ENCODE results near the gene MYEOV.

MYEOV gene

GRCh38 chr11:69275178-69275577 is 18.8 kb upstream of the MYEOV start:
- no peak for TF ChIP-seq CTCF (conservative IDR thresholded peaks at IDR 0.05; ENCODE audit: control insufficient read depth, insufficient read depth, low read depth, low read length)
- H3K4me3 ChIP-seq (ENCODE audit: control insufficient read depth, low read depth, low read length): no peak overlapping the region
- no peak for DNase-seq (ENCODE audit: low read depth)

GRCh38 chr11:69276165-69276564 is 17.8 kb upstream of the MYEOV start:
- no peak for TF ChIP-seq CTCF (conservative IDR thresholded peaks at IDR 0.05; ENCODE audit: control insufficient read depth, insufficient read depth, low read depth, low read length)
- no peak for DNase-seq (ENCODE audit: low read depth)
- no peak overlapping the region for H3K4me3 ChIP-seq (ENCODE audit: control insufficient read depth, low read depth, low read length)

- TF ChIP-seq CTCF (conservative IDR thresholded peaks at IDR 0.05; ENCODE audit: control insufficient read depth, insufficient read depth, low read depth, low read length): no peak
- H3K4me3 ChIP-seq (ENCODE audit: control insufficient read depth, low read depth, low read length): no peak overlapping the region
- DNase-seq (ENCODE audit: low read depth): no peak
Observed at GRCh38 chr11:69277074-69277809, 16.7 kb upstream of the MYEOV start.

GRCh38 chr11:69278091-69278867 is 15.7 kb upstream of the MYEOV start:
- no peak for DNase-seq (ENCODE audit: low read depth)
- TF ChIP-seq CTCF (conservative IDR thresholded peaks at IDR 0.05; ENCODE audit: control insufficient read depth, insufficient read depth, low read depth, low read length): no peak
- H3K4me3 ChIP-seq (ENCODE audit: control insufficient read depth, low read depth, low read length): no peak overlapping the region

- peak; percentile 74 for DNase-seq (ENCODE audit: low read depth)
- no peak overlapping the region for H3K4me3 ChIP-seq (ENCODE audit: control insufficient read depth, low read depth, low read length)
- no peak for TF ChIP-seq CTCF (conservative IDR thresholded peaks at IDR 0.05; ENCODE audit: control insufficient read depth, insufficient read depth, low read depth, low read length)
Observed at GRCh38 chr11:69280451-69280850, 13.5 kb upstream of the MYEOV start.

- TF ChIP-seq CTCF (conservative IDR thresholded peaks at IDR 0.05; ENCODE audit: control insufficient read depth, insufficient read depth, low read depth, low read length): no peak
- peak; percentile 85 for DNase-seq (ENCODE audit: low read depth)
- no peak overlapping the region for H3K4me3 ChIP-seq (ENCODE audit: control insufficient read depth, low read depth, low read length)
Observed at GRCh38 chr11:69280994-69281393, 13.0 kb upstream of the MYEOV start.

Data from fibroblast of mammary gland (primary cell).